Parietal lobe (tissue), 1 donor: ENCODE results near the gene RAB18. TPM values are rescaled to one million over a fixed set of nuclear protein-coding genes. Genes with fewer than 3 reads are reported as not detected.

Experiments
- total RNA-seq: library from RNA; depleted of rRNA; stranded (reverse); fragments of >200 nt; gene quantifications from one replicate; pipeline ENCODE4 v1.2.3, GENCODE V29; 2014

Gene RAB18
- total RNA-seq = 96.1 TPM

GRCh38 chr10:27504007-27504807, at the start of gene RAB18:
TSS of gene RAB18 (plus strand) at chr10:27504304. CDS start at chr10:27504370, 66 bp downstream.

Other genes with a start within 250 kb of the RAB18 start
- 0.94 TPM for gene MKX, start 241.5 kb downstream of the RAB18 start, total RNA-seq